Measurements from ENCODE around the gene CTU2.

- TF ChIP-seq POLR2A (IDR thresholded peaks at IDR 0.05; ENCODE audit: low read depth, low read length) (no peak), POLR2AphosphoS5 (IDR thresholded peaks at IDR 0.05; ENCODE audit: low read depth, low read length) (no peak), TAF1 (IDR thresholded peaks at IDR 0.05; ENCODE audit: borderline replicate concordance, low read depth, low read length) (no peak)
Measured at GRCh38 chr16:88701581-88702370, 4.5 kb upstream of the CTU2 start.
